ENCODE data around the gene AFG3L2. TPM values are rescaled to one million over a fixed set of nuclear protein-coding genes. Genes with fewer than 3 reads are reported as not detected.

The AFG3L2 gene
- total RNA-seq, 2 donors from 2014 or later = 107 to 108 TPM

DNA sequence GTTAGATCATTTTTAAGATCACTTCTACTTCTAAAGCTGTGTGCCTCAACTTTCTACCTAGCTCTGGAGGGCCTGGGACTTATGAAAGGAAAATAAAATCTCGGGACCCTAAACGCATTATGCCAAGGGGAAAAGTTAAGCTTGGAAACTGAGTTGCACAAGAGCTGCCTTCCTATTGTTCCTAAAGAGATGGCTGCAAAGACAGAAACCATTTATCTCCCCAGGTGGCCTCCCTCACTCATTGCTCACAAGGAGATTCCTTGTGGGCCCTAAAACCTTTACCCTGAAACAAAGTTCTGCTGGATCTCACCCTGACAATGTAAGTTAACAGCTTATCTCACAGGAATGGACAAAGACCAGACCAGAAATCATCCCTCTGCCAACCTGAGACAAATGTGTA lies 42.2 kb downstream of the AFG3L2 start:
- DNase-seq (no peak), ATAC-seq (no peak)
- intact Hi-C loops (cut with DNase I, micrococcal nuclease) = no loop called here

DNA sequence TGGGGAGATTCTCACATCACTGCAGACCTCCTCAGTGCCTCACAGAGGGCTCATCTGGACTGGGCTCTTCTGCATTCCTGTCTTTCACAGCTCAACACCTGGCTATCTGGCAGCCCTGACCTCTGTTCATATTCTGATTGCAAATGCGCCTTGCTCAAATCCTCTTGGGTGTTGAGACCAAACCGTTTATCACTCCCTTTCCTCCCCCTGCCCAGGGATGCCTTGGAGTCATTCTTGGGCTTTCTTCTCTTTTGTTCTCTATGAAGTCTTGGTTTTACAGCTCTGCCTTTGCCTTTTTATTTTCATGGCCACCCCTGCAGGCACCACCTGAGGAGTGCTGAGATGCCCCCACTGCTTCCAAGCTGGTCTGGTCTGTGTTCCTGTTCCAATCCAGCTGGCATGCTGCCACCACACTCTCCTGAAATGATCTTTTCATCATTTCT lies 42.6 kb downstream of the AFG3L2 start:
- DNase-seq (no peak), ATAC-seq (peak; percentile 18)
- intact Hi-C loops (cut with DNase I, micrococcal nuclease) = no loop called here

DNA sequence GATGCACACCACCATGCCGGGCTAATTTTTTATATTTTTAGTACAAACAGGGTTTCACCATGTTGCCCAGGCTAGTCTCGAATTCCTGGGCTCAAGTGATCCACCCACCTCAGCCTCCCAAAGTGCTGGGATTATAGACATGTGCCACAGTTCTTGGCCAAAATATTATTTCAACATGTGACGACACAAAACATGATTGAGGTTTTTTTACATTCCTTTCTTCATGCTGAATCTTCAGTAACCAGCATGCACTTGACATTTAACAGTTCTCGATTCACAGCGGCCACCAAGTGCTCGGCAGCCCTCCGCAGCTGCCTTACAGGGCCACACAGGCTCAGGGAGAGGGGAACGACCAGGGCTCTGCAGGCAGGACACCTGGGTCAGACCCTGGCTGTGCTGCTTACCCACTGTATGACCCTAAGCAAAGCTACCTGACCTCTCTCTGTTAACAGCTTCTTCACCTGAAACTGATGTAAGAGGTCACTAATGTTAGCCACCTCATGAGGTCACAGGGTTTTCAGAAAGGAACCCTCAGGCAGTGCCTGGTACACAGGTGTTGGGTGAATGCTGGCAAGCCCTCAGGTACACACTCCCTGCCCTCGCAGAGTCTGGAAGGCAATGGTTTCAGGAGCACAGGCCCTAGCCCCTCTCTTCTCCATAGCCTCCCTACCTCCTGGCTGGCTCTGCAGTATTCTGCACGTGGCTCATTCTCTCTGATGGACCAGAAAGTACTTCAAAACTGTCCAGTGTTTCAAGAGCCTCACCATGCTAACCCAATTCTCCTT lies 43.3 kb downstream of the AFG3L2 start:
- intact Hi-C loops (cut with DNase I, micrococcal nuclease) = no loop called here
- no peak for DNase-seq
- ATAC-seq = peak; percentile 11

DNA sequence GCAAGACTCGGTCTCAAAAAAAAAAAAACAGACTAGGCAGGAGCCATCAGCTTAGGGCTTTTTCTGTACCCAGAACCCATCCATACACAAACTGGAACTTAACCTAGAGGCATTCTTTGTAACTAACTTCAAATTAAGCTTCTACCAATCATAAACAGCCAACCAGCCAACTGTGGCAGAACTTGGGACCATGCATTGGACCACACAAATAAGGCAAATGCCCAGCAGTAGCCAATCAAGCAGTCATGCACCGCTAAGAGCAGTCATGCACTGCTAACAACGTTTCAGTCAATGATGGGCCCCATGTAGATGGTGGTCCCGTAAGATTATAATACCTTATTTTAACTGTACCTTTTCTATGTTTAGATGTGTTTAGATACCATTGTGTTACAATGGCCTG lies 46.3 kb downstream of the AFG3L2 start:
- intact Hi-C loops (cut with DNase I, micrococcal nuclease) = no loop called here
- DNase-seq (no peak), ATAC-seq (no peak)

DNA sequence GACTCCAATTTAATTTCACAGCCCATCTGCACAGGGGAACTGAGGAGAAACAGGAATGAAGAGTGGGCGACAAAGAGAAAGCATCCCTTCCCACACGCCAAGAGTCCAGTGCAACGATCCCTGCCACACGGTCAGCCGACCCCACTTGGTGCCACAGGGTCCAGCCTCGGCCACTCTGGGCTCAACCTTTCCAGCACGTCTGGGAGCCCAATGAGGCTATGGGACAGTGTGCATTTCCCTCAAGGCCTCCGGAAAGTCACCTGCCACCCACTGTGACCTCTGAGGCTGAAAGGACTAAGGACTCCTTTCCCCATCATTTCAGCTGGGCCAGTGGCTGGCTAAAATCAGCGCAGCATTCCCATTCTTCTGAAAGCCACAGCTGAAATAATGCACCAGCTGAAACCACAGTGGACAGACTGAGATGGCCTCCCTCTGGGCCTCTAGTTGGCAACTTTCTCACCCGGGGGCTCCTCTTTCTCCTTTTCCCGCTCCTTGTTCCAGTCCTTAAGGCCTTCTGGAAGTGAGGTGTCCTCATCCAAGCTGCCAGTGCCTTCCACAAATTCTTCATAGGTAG lies 47.8 kb downstream of the AFG3L2 start:
- intact Hi-C loops (cut with DNase I, micrococcal nuclease) = no loop called here
- ATAC-seq (no peak), DNase-seq (no peak)

DNA sequence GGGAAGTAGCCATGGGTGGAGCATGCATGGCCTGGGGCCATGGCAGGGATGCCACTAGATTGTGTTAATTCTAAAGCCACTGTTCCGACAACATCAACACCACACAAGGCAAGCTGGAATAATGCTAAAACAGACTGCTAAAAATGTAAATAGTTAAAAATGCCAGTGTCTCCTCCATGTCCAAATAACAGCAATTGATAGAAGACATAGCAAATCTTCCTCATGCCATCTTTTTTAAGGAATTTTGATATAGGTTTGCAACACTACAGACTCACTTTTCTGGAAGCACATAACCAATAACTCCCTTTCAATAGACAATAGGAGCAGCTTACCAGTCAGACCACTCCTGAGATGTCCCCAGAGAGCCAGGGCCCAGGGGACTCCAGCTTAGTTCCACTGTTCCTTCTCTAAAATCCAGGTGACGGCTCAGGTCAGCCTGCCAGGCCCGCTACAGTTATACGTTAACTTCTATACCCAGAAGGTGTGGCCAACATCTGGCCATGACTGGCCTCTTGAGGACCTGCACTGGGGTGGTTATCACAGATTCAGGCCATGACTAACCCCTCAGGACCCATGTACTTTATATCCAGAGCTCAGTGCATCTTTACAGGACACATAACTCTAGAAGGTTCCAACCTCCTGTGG lies 48.7 kb downstream of the AFG3L2 start:
- DNase-seq = no peak
- ATAC-seq = peak; percentile 19
- intact Hi-C loops (cut with DNase I, micrococcal nuclease) = no loop called here

DNA sequence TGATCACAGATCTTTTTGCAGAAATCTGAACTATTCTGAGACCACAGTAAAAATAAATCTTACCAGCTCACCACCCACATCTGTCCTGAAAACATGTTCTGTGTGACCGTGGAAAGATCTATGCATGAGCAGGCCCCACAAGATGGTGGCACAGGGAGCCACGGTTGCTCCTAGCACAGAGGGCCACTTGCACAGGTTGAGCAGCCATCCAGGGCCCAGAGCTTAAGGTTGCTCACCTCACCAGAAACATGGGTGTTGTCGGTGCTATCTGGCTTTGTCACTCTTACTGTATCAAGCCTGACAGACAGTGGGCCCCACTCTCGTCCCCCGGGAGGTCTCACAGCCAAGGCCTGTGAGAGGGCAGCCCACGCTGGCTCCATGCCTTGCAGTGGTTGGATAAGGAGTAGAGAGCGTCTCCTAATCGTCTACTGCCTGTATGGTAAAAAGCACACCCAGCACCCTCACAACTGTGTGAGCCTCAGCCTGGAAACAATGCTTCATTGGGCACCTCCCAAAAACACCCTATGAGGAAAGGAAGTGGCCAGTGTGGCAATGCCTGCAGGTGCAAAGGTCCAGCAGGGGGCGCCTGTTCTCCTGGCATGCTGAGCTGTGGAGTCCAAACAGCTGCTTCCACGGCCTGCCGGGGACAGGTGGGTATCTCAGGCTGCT lies 49.4 kb downstream of the AFG3L2 start:
- peak; percentile 86 for ATAC-seq
- intact Hi-C loops (cut with DNase I, micrococcal nuclease) = no loop called here

DNA sequence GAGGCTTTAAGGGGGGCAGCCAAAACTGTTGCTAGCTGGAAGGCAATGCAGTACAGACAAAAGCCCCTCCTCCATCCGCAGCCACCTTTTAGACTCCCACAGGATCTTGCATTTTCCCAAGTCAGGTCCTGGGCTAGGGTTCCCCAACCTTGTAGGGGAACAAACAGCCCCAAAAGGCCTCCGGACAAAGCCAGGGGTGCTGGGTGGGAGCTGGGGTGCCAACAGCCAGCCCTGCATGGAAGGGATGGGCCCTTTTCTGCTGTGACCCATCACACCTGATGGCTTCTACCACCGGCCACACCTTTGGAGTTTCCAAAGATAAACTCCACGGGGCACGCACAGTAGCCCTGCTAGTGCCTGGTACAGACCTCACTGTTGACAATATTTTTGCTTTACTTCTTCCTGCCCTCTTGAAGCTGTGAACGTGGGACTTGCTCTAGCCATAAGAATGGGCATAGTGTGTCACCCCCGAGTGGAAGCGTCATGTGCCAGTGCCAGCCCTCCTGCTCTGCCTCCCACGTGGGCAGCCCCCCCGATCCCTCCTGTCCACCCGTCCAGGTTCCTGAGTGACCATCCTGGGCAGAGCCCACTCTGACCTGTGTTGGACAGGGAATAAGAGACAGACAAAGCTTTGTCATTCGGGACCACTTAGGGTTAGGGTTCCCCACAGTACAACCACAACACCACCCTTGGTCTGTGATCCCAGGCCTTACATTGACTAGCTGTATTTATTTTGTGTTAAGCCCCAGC lies 50.1 kb downstream of the AFG3L2 start:
- DNase-seq (no peak), ATAC-seq (no peak)
- intact Hi-C loops (cut with DNase I, micrococcal nuclease) = no loop called here

More for the DNA sequence above, 49.4 kb downstream of the AFG3L2 start:
- peak; percentile 67 to 88 for DNase-seq

DNA sequence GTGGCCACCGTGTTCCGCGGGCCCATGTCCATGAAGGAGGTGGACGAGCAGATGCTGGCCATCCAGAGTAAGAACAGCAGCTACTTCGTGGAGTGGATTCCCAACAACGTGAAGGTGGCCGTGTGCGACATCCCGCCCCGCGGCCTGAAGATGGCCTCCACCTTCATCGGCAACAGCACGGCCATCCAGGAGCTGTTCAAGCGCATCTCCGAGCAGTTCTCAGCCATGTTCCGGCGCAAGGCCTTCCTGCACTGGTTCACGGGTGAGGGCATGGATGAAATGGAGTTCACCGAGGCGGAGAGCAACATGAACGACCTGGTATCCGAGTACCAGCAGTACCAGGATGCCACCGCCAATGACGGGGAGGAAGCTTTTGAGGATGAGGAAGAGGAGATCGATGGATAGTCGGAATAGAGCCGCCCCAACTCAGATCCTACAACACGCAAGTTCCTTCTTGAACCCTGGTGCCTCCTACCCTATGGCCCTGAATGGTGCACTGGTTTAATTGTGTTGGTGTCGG lies 51.2 kb downstream of the AFG3L2 start:
- intact Hi-C loops (cut with DNase I, micrococcal nuclease) = no loop called here
- DNase-seq (no peak), ATAC-seq (no peak)

DNA sequence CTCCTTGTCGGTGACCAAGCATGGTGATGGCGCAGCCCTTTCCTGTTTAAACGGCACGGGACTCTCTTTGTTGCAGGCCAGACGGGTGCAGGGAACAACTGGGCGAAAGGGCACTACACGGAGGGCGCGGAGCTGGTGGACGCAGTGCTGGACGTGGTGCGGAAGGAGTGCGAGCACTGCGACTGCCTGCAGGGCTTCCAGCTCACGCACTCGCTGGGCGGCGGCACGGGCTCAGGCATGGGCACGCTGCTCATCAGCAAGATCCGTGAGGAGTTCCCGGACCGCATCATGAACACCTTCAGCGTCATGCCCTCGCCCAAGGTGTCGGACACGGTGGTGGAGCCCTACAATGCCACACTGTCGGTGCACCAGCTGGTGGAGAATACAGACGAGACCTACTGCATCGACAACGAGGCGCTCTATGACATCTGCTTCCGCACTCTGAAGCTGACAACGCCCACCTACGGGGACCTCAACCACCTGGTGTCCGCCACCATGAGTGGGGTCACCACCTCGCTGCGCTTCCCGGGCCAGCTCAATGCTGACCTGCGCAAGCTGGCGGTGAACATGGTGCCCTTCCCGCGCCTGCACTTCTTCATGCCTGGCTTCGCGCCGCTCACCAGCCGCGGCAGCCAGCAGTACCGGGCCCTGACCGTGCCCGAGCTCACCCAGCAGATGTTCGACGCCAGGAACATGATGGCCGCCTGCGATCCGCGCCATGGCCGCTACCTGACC lies 51.9 kb downstream of the AFG3L2 start:
- ATAC-seq = no peak
- no peak for DNase-seq
- intact Hi-C loops (cut with DNase I, micrococcal nuclease) = no loop called here

DNA sequence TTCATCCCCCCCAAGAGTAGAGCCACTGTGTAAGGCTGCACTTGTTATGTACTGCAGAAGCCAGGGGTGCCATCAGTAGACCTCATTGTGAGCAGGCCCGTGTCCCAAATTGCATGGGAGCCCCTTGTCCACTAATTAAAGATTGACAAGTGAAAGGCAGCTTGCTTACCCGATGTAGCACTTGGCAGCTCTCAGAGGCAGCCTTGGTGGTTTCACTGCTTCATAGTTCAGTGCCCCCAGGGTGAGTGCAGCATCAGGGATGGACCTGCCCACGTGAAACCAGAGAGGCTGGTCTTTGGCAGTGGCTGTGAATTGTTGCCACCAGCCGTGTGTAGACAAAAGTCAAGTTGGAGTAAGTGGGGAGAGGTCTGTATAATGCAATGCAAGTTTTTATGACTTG lies 55.7 kb downstream of the AFG3L2 start:
- no peak for ATAC-seq
- DNase-seq = no peak
- intact Hi-C loops (cut with DNase I, micrococcal nuclease) = no loop called here

DNA sequence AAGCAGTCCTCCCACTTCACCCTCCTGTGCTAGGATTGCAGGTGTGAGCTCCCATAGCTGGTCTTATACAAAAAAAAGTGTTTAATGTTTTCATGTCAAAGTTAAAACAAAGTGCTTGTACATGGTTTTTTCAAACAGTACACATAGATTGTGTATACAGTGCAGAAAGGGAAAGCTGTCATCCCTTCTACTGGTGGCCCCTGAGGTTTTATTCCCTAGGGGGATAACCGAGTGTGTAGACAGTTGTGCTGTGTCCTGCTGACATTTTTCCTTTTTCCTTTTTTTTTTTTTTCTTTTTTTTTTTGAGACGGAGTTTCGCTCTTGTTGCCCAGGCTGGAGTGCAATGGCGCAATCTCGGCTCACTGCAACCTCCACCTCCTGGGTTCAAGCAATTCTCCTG lies 58.2 kb downstream of the AFG3L2 start:
- DNase-seq (no peak), ATAC-seq (peak; percentile 16)
- intact Hi-C loops (cut with DNase I, micrococcal nuclease) = no loop called here

DNA sequence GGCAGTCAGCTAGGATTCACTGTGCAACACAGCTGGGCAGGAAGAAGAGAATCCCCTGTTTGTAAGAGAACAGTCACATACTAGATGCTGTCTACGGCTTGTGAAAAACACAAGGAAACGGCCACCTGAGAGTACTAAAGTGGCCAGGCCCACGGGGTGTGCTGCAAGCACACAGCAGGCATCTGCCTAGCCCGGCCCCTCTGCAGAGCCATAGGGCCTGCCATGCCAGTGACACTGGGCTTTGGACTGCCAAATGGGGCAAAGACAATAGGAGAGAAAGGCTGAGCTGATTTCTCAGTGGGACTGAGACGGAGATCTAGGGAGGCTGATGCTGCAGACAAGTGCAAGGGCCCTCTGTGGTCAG lies 58.7 kb downstream of the AFG3L2 start:
- DNase-seq (no peak), ATAC-seq (peak; percentile 44)
- intact Hi-C loops (cut with DNase I, micrococcal nuclease) = no loop called here

DNA sequence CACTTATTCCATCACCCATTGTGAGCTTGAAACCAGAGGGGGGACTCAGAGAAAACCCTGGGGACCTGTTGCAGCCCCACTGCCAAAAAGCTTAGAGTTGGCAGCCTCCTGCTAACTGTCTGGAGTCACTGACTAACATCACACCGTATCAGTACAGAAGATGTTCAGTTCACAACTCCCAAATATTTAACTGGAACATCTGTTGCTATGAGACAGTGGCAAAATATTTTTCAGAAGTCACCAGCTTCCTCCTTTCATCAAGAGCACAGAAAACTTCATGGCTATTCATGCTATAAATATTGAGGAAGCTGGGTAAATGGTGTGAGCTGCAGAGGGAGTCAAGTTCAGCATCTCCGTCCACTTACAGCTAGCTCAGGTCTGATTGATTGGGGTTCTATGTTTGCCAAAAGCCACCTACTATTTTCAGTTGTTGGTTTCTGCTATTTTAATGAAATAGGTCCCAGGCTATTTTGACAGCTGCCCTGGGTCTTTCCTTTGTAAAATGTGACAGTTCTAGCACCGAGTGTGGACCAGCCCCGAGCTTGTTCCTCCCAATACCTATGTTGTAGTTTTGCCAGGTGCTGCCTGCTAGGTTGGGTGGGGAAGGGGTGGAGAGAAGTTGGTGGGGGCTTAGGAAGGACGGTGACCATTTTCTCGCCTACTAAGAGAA lies 59.2 kb downstream of the AFG3L2 start:
- DNase-seq (no peak), ATAC-seq (peak; percentile 12)
- intact Hi-C loops (cut with DNase I, micrococcal nuclease) = no loop called here

DNA sequence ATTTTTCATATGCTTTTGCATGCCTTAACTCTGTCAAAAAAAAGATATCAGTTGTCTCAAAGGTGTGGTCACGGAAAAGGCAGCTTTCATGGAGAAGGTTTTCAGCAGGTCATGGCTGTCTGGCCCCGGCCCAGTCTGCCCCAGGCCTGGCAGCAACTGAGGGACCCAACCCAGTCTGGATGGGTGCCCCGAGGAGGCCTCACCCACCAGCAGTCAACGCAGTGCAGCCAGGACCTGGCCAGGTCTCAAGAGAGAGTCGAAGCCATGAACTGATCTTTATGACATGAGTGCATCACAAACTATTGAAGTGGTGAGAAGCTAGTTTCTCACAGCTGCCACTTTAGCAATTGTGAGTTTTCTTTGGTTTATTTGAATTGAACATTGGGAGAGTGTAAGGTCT lies 61.1 kb downstream of the AFG3L2 start:
- DNase-seq = no peak
- ATAC-seq = no peak
- intact Hi-C loops (cut with DNase I, micrococcal nuclease) = no loop called here

DNA sequence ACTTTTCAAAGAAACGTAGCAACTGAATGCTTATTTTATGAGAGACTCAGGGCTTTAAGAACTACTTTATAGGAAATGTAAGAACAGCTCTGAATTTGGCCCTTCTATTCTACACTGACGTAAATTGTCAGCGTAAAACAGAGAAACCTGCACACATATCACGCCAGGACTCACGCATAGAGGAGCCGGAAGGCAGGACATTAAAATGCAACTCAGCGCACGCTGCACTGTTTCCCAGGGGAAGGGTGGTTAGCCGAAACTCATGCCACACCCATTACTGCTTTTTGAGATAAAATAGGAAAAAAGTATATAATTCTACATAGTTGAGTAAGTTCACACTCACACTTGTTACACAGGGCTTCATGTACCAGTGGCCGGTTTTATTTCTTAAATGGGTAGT lies 61.5 kb downstream of the AFG3L2 start:
- intact Hi-C loops (cut with DNase I, micrococcal nuclease) = no loop called here
- no peak for ATAC-seq
- DNase-seq = no peak

DNA sequence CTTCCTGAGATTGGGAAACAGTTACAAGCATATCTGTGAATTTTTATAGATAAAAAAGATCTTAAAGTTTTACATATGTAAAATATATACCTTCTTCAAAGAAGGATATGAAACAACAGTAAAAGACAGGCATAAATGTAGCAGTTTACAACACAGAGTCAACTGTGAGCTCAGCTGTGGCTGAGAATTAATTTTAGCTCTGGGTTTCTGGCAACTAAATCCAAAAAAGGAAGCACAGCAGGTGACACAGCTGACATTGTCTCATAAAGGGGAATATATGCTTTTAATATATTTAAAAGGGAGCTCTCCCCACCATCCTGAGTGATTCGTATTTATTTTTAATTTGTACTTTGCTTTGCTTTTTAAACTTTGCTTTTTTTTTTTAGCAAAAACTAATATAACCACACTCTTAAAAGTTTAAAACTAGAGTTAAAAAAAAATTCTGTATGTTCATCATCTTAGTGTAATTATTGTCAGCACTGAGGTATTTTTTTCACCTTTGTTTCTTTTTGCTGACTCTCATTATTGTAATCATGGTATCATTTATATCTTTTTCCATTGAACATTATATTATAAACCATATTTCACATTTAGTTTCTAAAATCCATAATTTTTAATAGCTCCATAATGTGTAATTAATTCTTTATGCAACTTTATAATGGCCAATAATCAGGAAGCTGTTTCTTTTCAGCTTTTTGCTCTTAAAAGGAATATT lies 62.3 kb downstream of the AFG3L2 start:
- ATAC-seq (no peak), DNase-seq (no peak)
- intact Hi-C loops (cut with DNase I, micrococcal nuclease) = no loop called here
